IMR-90 (cell line): Measurements from ENCODE around the gene WDR81. TPM values are rescaled to one million over a fixed set of nuclear protein-coding genes. Genes with fewer than 3 reads are reported as not detected.

Experiments used
- ATAC-seq: fragments of 200-7000 bp; cut with Tn5 transposase; 2 replicates; pipeline ENCODE4 v1.9.1; 2020; ENCODE audit warnings: low read depth, mild to moderate bottlenecking, moderate library complexity
- BruUV-seq: library from RNA; stranded (reverse); fragments of 400-500 nt; replicated peaks from 2 replicates; lab custom pipeline; 2021; lab: Mats Ljungman, UMichigan
- CTCF ChIA-PET: fragments of 300-600 bp; formaldehyde crosslinking; extraction: SDS; loops from one replicate; lab custom pipeline; 2021; ENCODE audit warnings: antibody characterized with exemption; lab: Yijun Ruan, JAX
- POLR2A ChIA-PET: fragments of 300-600 bp; sonication (Branson Sonifier 250); formaldehyde crosslinking; loops from one replicate; lab custom pipeline; 2022; ENCODE audit warnings: antibody characterized with exemption; ENCODE audit not compliant: unreplicated experiment; lab: Charles Lee
- DNase-seq: peaks from one replicate; pipeline ENCODE4 v3.0.0; 2013
- H2AFZ ChIP-seq: replicated peaks from 2 replicates; pipeline ENCODE3; 2013; ENCODE audit warnings: low read length, mild to moderate bottlenecking; ENCODE audit not compliant: poor library complexity
- H2AK5ac ChIP-seq: 2 replicates; pipeline ENCODE4 v1.6.1; 2013; ENCODE audit warnings: low read depth, low read length, inconsistent platforms
- H2AK9ac ChIP-seq: replicated peaks from 2 replicates; pipeline ENCODE3; 2013; ENCODE audit warnings: mild to moderate bottlenecking, low read depth, low read length, moderate library complexity; ENCODE audit not compliant: poor library complexity
- H2BK120ac ChIP-seq: 2 replicates; pipeline ENCODE4 v1.6.1; 2013; ENCODE audit warnings: low read depth, low read length, inconsistent platforms
- H2BK15ac ChIP-seq: 3 replicates; pipeline ENCODE4 v1.6.1; 2013; ENCODE audit warnings: low read depth, low read length, inconsistent platforms
- H2BK20ac ChIP-seq: 2 replicates; pipeline ENCODE4 v1.6.1; 2013; ENCODE audit warnings: low read depth, mild to moderate bottlenecking, inconsistent platforms, low read length, moderate library complexity
- H2BK5ac ChIP-seq: 2 replicates; pipeline ENCODE4 v1.6.1; 2013; ENCODE audit warnings: mild to moderate bottlenecking, low read depth, low read length, inconsistent platforms; ENCODE audit not compliant: poor library complexity, severe bottlenecking
- H3K14ac ChIP-seq: replicated peaks from 2 replicates; pipeline ENCODE4 v1.6.1; 2013; ENCODE audit warnings: low read depth, low read length, inconsistent platforms
- H3K18ac ChIP-seq: 2 replicates; pipeline ENCODE4 v1.6.1; 2013; ENCODE audit warnings: low read depth, low read length, control low read depth
- H3K23ac ChIP-seq: 2 replicates; pipeline ENCODE4 v1.6.1; 2013; ENCODE audit warnings: low read depth, low read length, inconsistent platforms
- H3K27ac ChIP-seq: 2 replicates; pipeline ENCODE4 v1.5.1; 2013; ENCODE audit warnings: mild to moderate bottlenecking, control low read depth, low read length; ENCODE audit not compliant: insufficient read depth
- H3K27me3 ChIP-seq: 2 replicates; pipeline ENCODE4 v1.6.1; 2013; ENCODE audit warnings: low read length; ENCODE audit not compliant: control insufficient read depth, insufficient read depth
- H3K36me3 ChIP-seq: 2 replicates; pipeline ENCODE4 v1.6.1; 2013; ENCODE audit warnings: low read length, mixed read lengths; ENCODE audit not compliant: control insufficient read depth, insufficient read depth
- H3K4ac ChIP-seq: 2 replicates; pipeline ENCODE4 v1.6.1; 2013; ENCODE audit warnings: low read depth, low read length, inconsistent platforms
- H3K4me1 ChIP-seq: 2 replicates; pipeline ENCODE4 v1.6.1; 2013; ENCODE audit warnings: low read length, mixed read lengths; ENCODE audit not compliant: control insufficient read depth, insufficient read depth
- H3K4me2 ChIP-seq: 2 replicates; pipeline ENCODE4 v1.6.1; 2013; ENCODE audit warnings: low read depth, mild to moderate bottlenecking, control low read depth, low read length, moderate library complexity
- H3K4me3 ChIP-seq: 2 replicates; pipeline ENCODE4 v1.5.1; 2013; ENCODE audit warnings: low read depth, mild to moderate bottlenecking, control low read depth, low read length, moderate library complexity; ENCODE audit not compliant: insufficient read depth
- H3K56ac ChIP-seq: 2 replicates; pipeline ENCODE4 v1.6.1; 2013; ENCODE audit warnings: low read length, inconsistent platforms; ENCODE audit not compliant: insufficient read depth; ENCODE audit errors: extremely low read depth
- H3K79me1 ChIP-seq, 2 experiments: 2 replicates each; pipeline ENCODE4 v1.6.1; 2013; ENCODE audit warnings: low read length in 2 of 2, inconsistent platforms in 1 of 2, low read depth in 1 of 2
- H3K9ac ChIP-seq: 2 replicates; pipeline ENCODE4 v1.6.1; 2013; ENCODE audit warnings: low read depth, low read length, control low read depth
- H3K9me1 ChIP-seq: 2 replicates; pipeline ENCODE4 v1.6.1; 2013; ENCODE audit warnings: low read length, inconsistent platforms; ENCODE audit not compliant: insufficient read depth
- H3K9me3 ChIP-seq: 2 replicates; pipeline ENCODE4 v1.6.1; 2013; ENCODE audit warnings: low read length; ENCODE audit not compliant: control insufficient read depth, insufficient read depth
- H4K20me1 ChIP-seq: 2 replicates; pipeline ENCODE4 v1.6.1; 2013; ENCODE audit warnings: low read length, inconsistent platforms; ENCODE audit not compliant: insufficient read depth
- H4K5ac ChIP-seq: 2 replicates; pipeline ENCODE4 v1.6.1; 2013; ENCODE audit warnings: mild to moderate bottlenecking, low read depth, low read length, control low read depth
- H4K8ac ChIP-seq, 2 experiments: 2 replicates each; pipeline ENCODE4 v1.6.1; 2013; ENCODE audit warnings: low read depth in 2 of 2, low read length in 2 of 2, control low read depth in 1 of 2, inconsistent platforms in 1 of 2
- H4K91ac ChIP-seq: 2 replicates; pipeline ENCODE4 v1.6.1; 2013; ENCODE audit warnings: low read depth, low read length, inconsistent platforms; ENCODE audit not compliant: insufficient read depth
- BHLHE40 ChIP-seq: fragments of 150-350 bp; IDR thresholded peaks from 2 replicates; pipeline ENCODE4 v1.6.1; 2016; ENCODE audit warnings: mild to moderate bottlenecking, low read depth, low read length
- MAZ ChIP-seq: IDR thresholded peaks from 2 replicates; pipeline ENCODE4 v1.6.1; 2012; ENCODE audit warnings: low read depth, mild to moderate bottlenecking, low read length, improper control_type of control experiment, moderate library complexity, borderline replicate concordance
- MXI1 ChIP-seq: IDR thresholded peaks from 2 replicates; pipeline ENCODE4 v1.6.1; 2012; ENCODE audit warnings: low read depth, mild to moderate bottlenecking, low read length, moderate library complexity, borderline replicate concordance
- NFE2L2 ChIP-seq: fragments of 150-350 bp; IDR thresholded peaks from 2 replicates; pipeline ENCODE4 v1.6.1; 2016; ENCODE audit warnings: low read depth, mild to moderate bottlenecking, low read length
- RAD21 ChIP-seq: IDR thresholded peaks from 2 replicates; pipeline ENCODE4 v1.6.1; 2012; ENCODE audit warnings: low read length, improper control_type of control experiment
- RCOR1 ChIP-seq: IDR thresholded peaks from 2 replicates; pipeline ENCODE4 v1.6.1; 2012; ENCODE audit warnings: mild to moderate bottlenecking, low read length, improper control_type of control experiment; ENCODE audit not compliant: insufficient replicate concordance
- RFX5 ChIP-seq: IDR thresholded peaks from 2 replicates; pipeline ENCODE4 v1.8.0; 2012; ENCODE audit warnings: low read depth, mild to moderate bottlenecking, low read length, moderate library complexity
- WGBS, 2 experiments: methylation state at CpG; one replicate each; pipeline versions ENCODE4 v1.1.5 to v1.1.7; 2013; ENCODE audit warnings: missing lambda C conversion rate in 2 of 2; ENCODE audit not compliant: insufficient read length in 1 of 2; ENCODE audit errors: extremely low coverage in 2 of 2; 5-methylcytosine and 5-hydroxymethylcytosine counted together
- dilution Hi-C: fragments of 300-500 bp; cut with HindIII; formaldehyde crosslinking; loops from one replicate; pipeline ENCODE4 v1.14.3; 2018; ENCODE audit warnings: low sequenced_read_pairs; ENCODE audit not compliant: unreplicated experiment
- in situ Hi-C: fragments of 300-500 bp; cut with MboI; formaldehyde crosslinking; loops from 3 replicates; pipeline ENCODE4 v1.14.3; 2019; ENCODE audit warnings: low sequenced_read_pairs, inconsistent platforms, mixed read lengths
- intact Hi-C: fragments of 100-400 bp; cut with micrococcal nuclease; formaldehyde crosslinking; loops from 2 replicates; pipeline ENCODE4 v1.10.0; 2022
- polyA plus RNA-seq, 3 experiments: library from polyadenylated mRNA; depleted of rRNA; stranded (reverse); fragments of >200 nt; gene quantifications; 2 replicates each; pipeline ENCODE4 v1.2.3, GENCODE V29; 2012; ENCODE audit warnings: low replicate concordance in 1 of 3
- total RNA-seq: library from RNA; depleted of rRNA; stranded (reverse); fragments of >200 nt; gene quantifications from 2 replicates; pipeline ENCODE4 v1.2.3, GENCODE V29; 2012
- TF ChIP-seq, protein P1 (sequence below): fragments of 150-350 bp; IDR thresholded peaks from 2 replicates; pipeline ENCODE4 v1.6.1; 2017; ENCODE audit warnings: mild to moderate bottlenecking, antibody characterized with exemption, low read length, low read depth

Gene WDR81
- total and polyA plus RNA-seq, 2 of the 4 experiments (the other 2 are of a cell fraction) = 3.0 to 8.4 TPM

DNA sequence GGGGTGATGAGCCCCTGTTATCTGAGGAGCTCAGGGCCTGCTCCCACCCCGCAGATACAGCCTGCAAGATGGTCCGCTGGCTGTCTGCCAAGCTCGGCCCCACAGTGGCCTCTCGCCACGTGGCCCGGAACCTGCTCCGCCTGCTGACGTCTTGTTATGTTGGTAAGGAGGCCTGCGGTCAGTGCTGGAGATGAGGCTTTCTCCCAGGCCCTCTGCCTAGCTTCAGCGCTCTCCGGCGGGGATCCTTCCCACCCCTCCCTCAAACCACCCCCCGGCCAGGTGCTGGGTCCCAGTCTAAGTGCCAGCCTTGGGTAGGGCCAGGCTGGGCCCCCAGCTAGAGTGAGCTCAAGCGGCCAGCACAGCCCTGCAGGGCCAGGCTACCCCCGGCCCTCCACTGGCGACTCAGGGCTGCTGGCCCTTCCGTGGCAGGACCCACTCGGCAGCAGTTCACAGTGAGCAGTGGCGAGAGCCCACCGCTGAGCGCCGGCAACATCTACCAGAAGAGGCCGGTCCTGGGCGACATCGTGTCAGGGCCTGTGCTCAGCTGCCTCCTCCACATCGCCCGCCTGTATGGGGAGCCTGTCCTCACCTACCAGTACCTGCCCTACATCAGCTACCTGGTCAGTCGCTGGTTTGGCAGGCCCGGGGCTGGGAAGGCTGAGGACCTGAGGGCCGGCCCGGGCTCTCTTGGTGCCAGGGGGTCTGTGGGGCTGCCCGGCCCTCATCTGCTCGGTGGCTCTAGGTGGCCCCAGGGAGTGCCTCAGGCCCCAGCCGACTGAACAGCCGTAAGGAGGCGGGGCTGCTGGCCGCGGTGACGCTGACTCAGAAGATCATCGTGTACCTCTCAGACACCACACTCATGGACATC, 6.1 kb downstream of the WDR81 start:
- Histone ChIP-seq H2AK9ac (peak overlapping the region; percentile 42), H2AFZ (no peak overlapping the region), H3K14ac (no peak overlapping the region), H2BK5ac (no peak overlapping the region), H3K9ac (no peak overlapping the region), H4K91ac (no peak overlapping the region), H3K4ac (no peak overlapping the region), H3K79me1 (peaks cover 6 to 19% of the 10 kb centered on the region in 2 experiments), H3K27ac (no peak overlapping the region), H3K4me2 (no peak overlapping the region), H3K9me3 (no peaks in the 10 kb centered on the region), H2BK15ac (no peak overlapping the region), H3K27me3 (no peaks in the 10 kb centered on the region), H2BK120ac (no peak overlapping the region), H4K8ac (no peak overlapping the region), H4K5ac (no peak overlapping the region), H2AK5ac (no peak overlapping the region; the same call in 1 of the 2 replicates), H3K4me1 (no peaks in the 10 kb centered on the region; the same call in 1 of the 2 replicates), H2BK20ac (no peak overlapping the region), H3K36me3 (peaks cover 34% of the 10 kb centered on the region; the same call in 1 of the 2 replicates), H3K18ac (no peak overlapping the region), H3K23ac (no peak overlapping the region), H3K56ac (no peak overlapping the region), H3K9me1 (peaks cover 1% of the 10 kb centered on the region; the same call in 1 of the 2 replicates), H3K4me3 (no peak overlapping the region), H4K20me1 (no peaks in the 10 kb centered on the region)
- DNase-seq (peak; percentile 50), ATAC-seq (no peak; the same call in 1 of the 2 replicates)
- 93% methylated on average over 14 of the region's 40 CpGs; no CpG with 5 or more reads in 1 of the 2 experiments for WGBS, 2 experiments
- in situ Hi-C loops = no loop called here
- intact Hi-C loops = no loop called here
- ChIA-PET CTCF (no interaction called here), POLR2A (no interaction called here)
- BruUV-seq = no TSS peak
- dilution Hi-C loops = no loop called here
- TF ChIP-seq BHLHE40 = no peak
- no peak for TF ChIP-seq MXI1
- no peak for TF ChIP-seq RCOR1
- TF ChIP-seq, protein P1, sequence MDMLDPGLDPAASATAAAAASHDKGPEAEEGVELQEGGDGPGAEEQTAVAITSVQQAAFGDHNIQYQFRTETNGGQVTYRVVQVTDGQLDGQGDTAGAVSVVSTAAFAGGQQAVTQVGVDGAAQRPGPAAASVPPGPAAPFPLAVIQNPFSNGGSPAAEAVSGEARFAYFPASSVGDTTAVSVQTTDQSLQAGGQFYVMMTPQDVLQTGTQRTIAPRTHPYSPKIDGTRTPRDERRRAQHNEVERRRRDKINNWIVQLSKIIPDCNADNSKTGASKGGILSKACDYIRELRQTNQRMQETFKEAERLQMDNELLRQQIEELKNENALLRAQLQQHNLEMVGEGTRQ = peak; percentile 57; the same call in 1 of the 2 replicates
- TF ChIP-seq NFE2L2 = no peak
- TF ChIP-seq RFX5 = no peak
- TF ChIP-seq RAD21 = no peak
- no peak for TF ChIP-seq MAZ
